GM12878 (cell line): ENCODE results near the gene PPP1R15A. TPM values are rescaled to one million over a fixed set of nuclear protein-coding genes. Genes with fewer than 3 reads are reported as not detected.

ENCODE experiments used
- ATAC-seq: fragments of 200-7000 bp; cut with Tn5 transposase; 3 replicates; pipeline ENCODE4 v1.9.1; 2020; ENCODE audit warnings: mild to moderate bottlenecking, moderate library complexity
- BruUV-seq: library from RNA; stranded (reverse); fragments of 400-500 nt; replicated peaks from 2 replicates; lab custom pipeline; 2021; lab: Mats Ljungman, UMichigan
- CTCF ChIA-PET: fragments of 300-600 bp; sonication (Branson Sonifier 250); formaldehyde crosslinking; extraction: SDS; loops from one replicate; lab custom pipeline; 2021; ENCODE audit warnings: inconsistent platforms; lab: Yijun Ruan, JAX
- POLR2A ChIA-PET: fragments of 350-600 bp; formaldehyde crosslinking; extraction: SDS; loops from one replicate; lab custom pipeline; 2021; ENCODE audit warnings: inconsistent platforms; lab: Charles Lee
- RAD21 ChIA-PET: fragments of 300-600 bp; sonication (Branson Sonifier 250); formaldehyde crosslinking; loops from one replicate; lab custom pipeline; 2023; ENCODE audit warnings: antibody characterized with exemption; ENCODE audit not compliant: unreplicated experiment; lab: Charles Lee
- SMC1A ChIA-PET: fragments of 300-600 bp; sonication (Branson Sonifier 250); formaldehyde crosslinking; loops from one replicate; lab custom pipeline; 2023; ENCODE audit not compliant: unreplicated experiment, uncharacterized antibody; lab: Charles Lee
- DNase-seq: peaks from one replicate; pipeline ENCODE4 v3.0.0-alpha.2; 2011; ENCODE audit warnings: low read depth, low spot score
- FAIRE-seq: peaks from 3 replicates; lab custom pipeline; 2011; peaks lifted over from hg19 to GRCh38; lab: Jason Lieb, UNC
- H2AFZ ChIP-seq: 2 replicates; pipeline ENCODE4 v1.6.0; 2011; ENCODE audit warnings: low read depth, low read length, control low read depth; ENCODE audit not compliant: control insufficient read depth
- H3K27ac ChIP-seq: 2 replicates; pipeline ENCODE4 v1.5.1; 2011; ENCODE audit warnings: control low read depth; ENCODE audit not compliant: control insufficient read depth, insufficient read depth
- H3K27me3 ChIP-seq, 2 experiments: replicated peaks in 1 of 2; 2 replicates each; pipeline versions ENCODE4 v1.6.0 to v1.6.1; 2011; ENCODE audit warnings: low read length in 1 of 2; ENCODE audit not compliant: control insufficient read depth in 2 of 2, insufficient read depth in 2 of 2
- H3K36me3 ChIP-seq, 2 experiments: 2 replicates each; pipeline ENCODE4 v1.5.1; 2011; ENCODE audit warnings: low read length in 1 of 2; ENCODE audit not compliant: control insufficient read depth in 2 of 2, insufficient read depth in 2 of 2
- H3K4me1 ChIP-seq: 2 replicates; pipeline ENCODE4 v1.6.1; 2011; ENCODE audit warnings: mild to moderate bottlenecking, low read length, moderate library complexity, mixed read lengths; ENCODE audit not compliant: control insufficient read depth, insufficient read depth
- H3K4me2 ChIP-seq: 2 replicates; pipeline ENCODE4 v1.6.0; 2011; ENCODE audit warnings: control low read depth; ENCODE audit not compliant: control insufficient read depth, insufficient read depth
- H3K4me3 ChIP-seq: fragments of 200-600 bp; sonication (generic); 2 replicates; pipeline ENCODE4 v1.5.1; 2016
- H3K79me2 ChIP-seq: 2 replicates; pipeline ENCODE4 v1.6.0; 2011; ENCODE audit warnings: low read length; ENCODE audit not compliant: control insufficient read depth, insufficient read depth
- H3K9ac ChIP-seq: 2 replicates; pipeline ENCODE4 v1.8.0; 2011; ENCODE audit warnings: low read length, control low read depth, mixed read lengths; ENCODE audit not compliant: control insufficient read depth, insufficient read depth
- H3K9me3 ChIP-seq: replicated peaks from 3 replicates; pipeline ENCODE4 v1.5.1; 2011; ENCODE audit warnings: mild to moderate bottlenecking, low read length; ENCODE audit not compliant: control insufficient read depth, insufficient read depth
- H4K20me1 ChIP-seq: 2 replicates; pipeline ENCODE4 v1.6.0; 2011; ENCODE audit not compliant: control insufficient read depth, insufficient read depth
- CBX3 ChIP-seq: fragments of 200-600 bp; sonication (generic); IDR thresholded peaks from 2 replicates; pipeline ENCODE4 v1.6.1; 2016; ENCODE audit warnings: low read depth, borderline replicate concordance
- MTA3 ChIP-seq: IDR thresholded peaks from 2 replicates; pipeline ENCODE4 v1.6.1; 2012; ENCODE audit warnings: low read length, inconsistent platforms, borderline replicate concordance
- NRF1 ChIP-seq: conservative IDR thresholded peaks from 2 replicates; pipeline ENCODE4 v1.6.1; 2011; ENCODE audit warnings: mild to moderate bottlenecking, low read depth, low read length, improper control_type of control experiment
- SMAD1 ChIP-seq: fragments of 450-650 bp; IDR thresholded peaks from 2 replicates; pipeline ENCODE4 v1.6.1; 2018; ENCODE audit warnings: mild to moderate bottlenecking, low read depth; ENCODE audit not compliant: partially characterized antibody
- TBL1XR1 ChIP-seq: IDR thresholded peaks from 2 replicates; pipeline ENCODE4 v1.6.1; 2012; ENCODE audit warnings: low read depth, low read length, improper control_type of control experiment
- WGBS: methylation state at CpG from one replicate; pipeline ENCODE4 v1.1.6; 2016; ENCODE audit warnings: low lambda C conversion rate; ENCODE audit not compliant: insufficient replicate concordance, insufficient coverage; ENCODE audit errors: missing lambda C conversion rate; 5-methylcytosine and 5-hydroxymethylcytosine counted together
- in situ Hi-C: fragments of 300-500 bp; cut with MboI; formaldehyde crosslinking; loops from 9 replicates; pipeline ENCODE4 v1.14.3; 2018; ENCODE audit warnings: mixed read lengths
- intact Hi-C: fragments of 100-400 bp; cut with micrococcal nuclease; formaldehyde crosslinking; loops from one replicate; pipeline ENCODE4 v1.14.2; 2022; ENCODE audit not compliant: unreplicated experiment
- polyA plus RNA-seq, 11 experiments: library from polyadenylated mRNA; depleted of rRNA in 4 of 11; unstranded in 6 of 11; stranded (reverse) in 5 of 11; fragments of >200 nt; fragmentation: Nextera tagmentation in 4 of 11; fragmentation: Illumina TruSeq in 1 of 11; extraction: Ambion mirVana in 4 of 11; extraction: Trizol in 1 of 11; gene quantifications; 1 replicate in 1 of 11; 2 replicates in 10 of 11; pipeline versions ENCODE4 v1.2.1 to v1.2.3, GENCODE V29; 2011 to 2016; ENCODE audit warnings: inconsistent platforms in 2 of 11, missing spikeins in 2 of 11, low read depth in 1 of 11
- total RNA-seq, 4 experiments: library from RNA; depleted of rRNA in 3 of 4; stranded (reverse); fragments of >200 nt in 3 of 4; fragmentation: Illumina TruSeq in 1 of 4; extraction: Trizol in 1 of 4; gene quantifications; 2 replicates each; pipeline versions ENCODE4 v1.2.1 to v1.2.3, GENCODE V29; 2013 to 2021
- TF ChIP-seq, protein P1 (sequence below): fragments of 450-650 bp; formaldehyde crosslinking; IDR thresholded peaks from 2 replicates; pipeline ENCODE4 v1.4.0; 2020; ENCODE audit warnings: mild to moderate bottlenecking, moderate library complexity
- TF ChIP-seq, protein P2 (sequence below): IDR thresholded peaks from 2 replicates; pipeline ENCODE4 v1.6.1; 2011; ENCODE audit warnings: borderline replicate concordance, low read depth, mild to moderate bottlenecking, moderate library complexity, mixed read lengths, low read length; ENCODE audit not compliant: insufficient read depth; ENCODE audit errors: extremely low read length

The PPP1R15A gene
- total and polyA plus RNA-seq, 10 of the 15 experiments (the other 5 are each of a cell fraction or from before 2014, with no cell fraction given), result 0.68 to 50.8 (median 27.7) TPM

DNA sequence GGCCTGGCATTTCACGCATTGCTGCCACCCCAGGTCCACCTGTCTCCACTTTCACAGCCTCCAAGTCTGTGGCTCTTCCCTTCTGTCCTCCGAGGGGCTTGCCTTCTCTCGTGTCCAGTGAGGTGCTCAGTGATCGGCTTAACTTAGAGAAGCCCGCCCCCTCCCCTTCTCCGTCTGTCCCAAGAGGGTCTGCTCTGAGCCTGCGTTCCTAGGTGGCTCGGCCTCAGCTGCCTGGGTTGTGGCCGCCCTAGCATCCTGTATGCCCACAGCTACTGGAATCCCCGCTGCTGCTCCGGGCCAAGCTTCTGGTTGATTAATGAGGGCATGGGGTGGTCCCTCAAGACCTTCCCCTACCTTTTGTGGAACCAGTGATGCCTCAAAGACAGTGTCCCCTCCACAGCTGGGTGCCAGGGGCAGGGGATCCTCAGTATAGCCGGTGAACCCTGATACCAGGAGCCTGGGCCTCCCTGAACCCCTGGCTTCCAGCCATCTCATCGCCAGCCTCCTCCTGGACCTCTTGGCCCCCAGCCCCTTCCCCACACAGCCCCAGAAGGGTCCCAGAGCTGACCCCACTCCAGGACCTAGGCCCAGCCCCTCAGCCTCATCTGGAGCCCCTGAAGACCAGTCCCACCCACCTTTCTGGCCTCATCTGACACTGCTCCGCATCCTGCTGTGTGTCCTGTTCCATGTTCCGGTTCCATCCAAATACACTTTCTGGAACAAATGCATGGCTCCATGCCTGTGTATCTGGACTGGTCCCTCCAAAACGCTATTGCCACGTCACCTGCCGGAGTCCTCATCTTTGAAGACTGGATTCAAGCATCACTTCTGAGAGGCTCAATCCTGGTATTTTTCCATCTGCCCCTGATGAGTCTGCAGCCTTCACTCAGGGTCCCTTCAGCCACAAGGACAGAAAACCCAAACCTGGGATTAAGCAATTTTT, 50.6 kb downstream of the PPP1R15A start:
- FAIRE-seq (no peak), ATAC-seq (no peak), DNase-seq (no peak)
- ChIA-PET RAD21 (no interaction called here), SMC1A (no interaction called here), CTCF (no interaction called here), POLR2A (interaction anchor here (0.6 to 1.6 kb wide), 2 partner anchors 10 to 43 kb away, joined by 4 read pairs; partner anchors contain the start of gene DHDH)
- H4K20me1 ChIP-seq, result no peaks in the 10 kb centered on the region
- no peak overlapping the region for H3K4me2 ChIP-seq
- no peaks in the 10 kb centered on the region for H3K9me3 ChIP-seq
- intact Hi-C loops, result no loop called here
- H3K4me3 ChIP-seq, result no peak overlapping the region
- no peaks in the 10 kb centered on the region for H3K79me2 ChIP-seq
- no peak overlapping the region for H2AFZ ChIP-seq
- no peak overlapping the region for H3K27ac ChIP-seq
- TF ChIP-seq TBL1XR1 (no peak), CBX3 (no peak), NRF1 (no peak), MTA3 (no peak), SMAD1 (no peak)
- TF ChIP-seq, protein P1, sequence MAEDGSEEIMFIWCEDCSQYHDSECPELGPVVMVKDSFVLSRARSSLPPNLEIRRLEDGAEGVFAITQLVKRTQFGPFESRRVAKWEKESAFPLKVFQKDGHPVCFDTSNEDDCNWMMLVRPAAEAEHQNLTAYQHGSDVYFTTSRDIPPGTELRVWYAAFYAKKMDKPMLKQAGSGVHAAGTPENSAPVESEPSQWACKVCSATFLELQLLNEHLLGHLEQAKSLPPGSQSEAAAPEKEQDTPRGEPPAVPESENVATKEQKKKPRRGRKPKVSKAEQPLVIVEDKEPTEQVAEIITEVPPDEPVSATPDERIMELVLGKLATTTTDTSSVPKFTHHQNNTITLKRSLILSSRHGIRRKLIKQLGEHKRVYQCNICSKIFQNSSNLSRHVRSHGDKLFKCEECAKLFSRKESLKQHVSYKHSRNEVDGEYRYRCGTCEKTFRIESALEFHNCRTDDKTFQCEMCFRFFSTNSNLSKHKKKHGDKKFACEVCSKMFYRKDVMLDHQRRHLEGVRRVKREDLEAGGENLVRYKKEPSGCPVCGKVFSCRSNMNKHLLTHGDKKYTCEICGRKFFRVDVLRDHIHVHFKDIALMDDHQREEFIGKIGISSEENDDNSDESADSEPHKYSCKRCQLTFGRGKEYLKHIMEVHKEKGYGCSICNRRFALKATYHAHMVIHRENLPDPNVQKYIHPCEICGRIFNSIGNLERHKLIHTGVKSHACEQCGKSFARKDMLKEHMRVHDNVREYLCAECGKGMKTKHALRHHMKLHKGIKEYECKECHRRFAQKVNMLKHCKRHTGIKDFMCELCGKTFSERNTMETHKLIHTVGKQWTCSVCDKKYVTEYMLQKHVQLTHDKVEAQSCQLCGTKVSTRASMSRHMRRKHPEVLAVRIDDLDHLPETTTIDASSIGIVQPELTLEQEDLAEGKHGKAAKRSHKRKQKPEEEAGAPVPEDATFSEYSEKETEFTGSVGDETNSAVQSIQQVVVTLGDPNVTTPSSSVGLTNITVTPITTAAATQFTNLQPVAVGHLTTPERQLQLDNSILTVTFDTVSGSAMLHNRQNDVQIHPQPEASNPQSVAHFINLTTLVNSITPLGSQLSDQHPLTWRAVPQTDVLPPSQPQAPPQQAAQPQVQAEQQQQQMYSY (CRISPR knock-in tag), result no peak
- TF ChIP-seq, protein P2, sequence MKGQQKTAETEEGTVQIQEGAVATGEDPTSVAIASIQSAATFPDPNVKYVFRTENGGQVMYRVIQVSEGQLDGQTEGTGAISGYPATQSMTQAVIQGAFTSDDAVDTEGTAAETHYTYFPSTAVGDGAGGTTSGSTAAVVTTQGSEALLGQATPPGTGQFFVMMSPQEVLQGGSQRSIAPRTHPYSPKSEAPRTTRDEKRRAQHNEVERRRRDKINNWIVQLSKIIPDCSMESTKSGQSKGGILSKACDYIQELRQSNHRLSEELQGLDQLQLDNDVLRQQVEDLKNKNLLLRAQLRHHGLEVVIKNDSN, result no peak
- H3K27me3 ChIP-seq, result no peaks in the 10 kb centered on the region
- peaks cover 6% of the 10 kb centered on the region for H3K4me1 ChIP-seq
- H3K9ac ChIP-seq, result no peak overlapping the region
- BruUV-seq, result TSS peak; percentile 65
- in situ Hi-C loops, result no loop called here
- 94% methylated on average over 18 of the region's 18 CpGs for WGBS
- H3K36me3 ChIP-seq, result peaks cover 0 to 1% of the 10 kb centered on the region in 2 experiments; a peak in 3 of 4 replicates
